GM18519 (cell line): ENCODE data around the gene SNED1.

Experiments
- ATAC-seq: cut with Tn5 transposase; IDR thresholded peaks from one replicate; pipeline ENCODE4 v1.9.1; 2021; ENCODE audit warnings: mild to moderate bottlenecking, moderate library complexity; ENCODE audit not compliant: unreplicated experiment, low FRiP score

The SNED1 gene

DNA sequence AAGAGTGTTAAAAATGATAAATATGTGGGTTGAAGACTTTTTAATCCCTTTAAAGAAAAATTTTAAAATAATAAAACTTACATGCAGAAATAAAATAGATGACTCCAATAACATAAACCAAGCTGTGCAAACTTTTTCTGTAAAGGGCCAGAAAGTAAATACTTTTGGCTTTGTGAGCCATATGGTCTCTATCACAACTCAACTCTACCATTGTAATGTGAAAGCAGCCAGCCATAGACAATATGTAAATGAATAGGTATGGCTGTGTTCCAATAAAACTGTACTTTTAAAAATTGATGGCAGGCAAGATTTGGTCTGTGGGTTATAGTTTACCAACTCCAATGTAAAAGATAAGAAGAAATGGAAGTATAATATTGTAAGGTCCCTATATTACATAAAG is 45.2 kb downstream of the SNED1 start:
- ATAC-seq: no peak

DNA sequence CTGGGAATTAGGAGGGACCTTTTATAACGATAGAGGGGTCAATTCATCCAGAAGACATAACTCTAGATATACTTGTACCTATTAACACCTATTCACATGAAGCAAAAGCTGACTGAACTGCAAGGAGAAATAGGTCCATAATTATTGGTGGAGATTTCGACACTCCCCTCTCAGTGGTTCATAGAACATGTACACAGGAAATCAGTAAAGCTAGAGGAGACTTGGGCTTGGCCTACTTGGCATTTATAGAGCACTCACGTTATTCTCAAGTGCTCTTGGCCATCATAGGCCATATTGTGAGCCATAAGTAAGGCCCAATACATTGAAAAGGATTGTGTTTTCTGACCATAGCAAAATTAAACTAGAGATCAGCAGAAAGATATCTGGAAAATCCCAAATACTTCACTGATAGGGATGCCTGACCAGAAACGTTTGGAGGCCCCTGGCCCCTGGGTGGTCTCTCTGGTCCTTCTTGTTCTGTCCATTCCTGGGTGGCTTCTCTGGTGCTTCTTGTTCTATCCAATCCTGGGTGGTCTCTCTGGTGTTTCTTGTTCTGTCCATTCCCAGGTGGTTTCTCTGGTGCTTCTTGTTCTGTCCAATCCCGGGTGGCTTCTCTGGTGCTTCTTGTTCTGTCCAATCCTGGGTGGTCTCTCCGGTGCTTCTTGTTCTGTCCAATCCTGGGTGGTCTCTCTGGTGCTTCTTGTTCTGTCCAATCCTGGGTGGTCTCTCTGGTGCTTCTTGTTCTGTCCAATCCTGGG is 49.0 kb downstream of the SNED1 start:
- ATAC-seq: no peak

DNA sequence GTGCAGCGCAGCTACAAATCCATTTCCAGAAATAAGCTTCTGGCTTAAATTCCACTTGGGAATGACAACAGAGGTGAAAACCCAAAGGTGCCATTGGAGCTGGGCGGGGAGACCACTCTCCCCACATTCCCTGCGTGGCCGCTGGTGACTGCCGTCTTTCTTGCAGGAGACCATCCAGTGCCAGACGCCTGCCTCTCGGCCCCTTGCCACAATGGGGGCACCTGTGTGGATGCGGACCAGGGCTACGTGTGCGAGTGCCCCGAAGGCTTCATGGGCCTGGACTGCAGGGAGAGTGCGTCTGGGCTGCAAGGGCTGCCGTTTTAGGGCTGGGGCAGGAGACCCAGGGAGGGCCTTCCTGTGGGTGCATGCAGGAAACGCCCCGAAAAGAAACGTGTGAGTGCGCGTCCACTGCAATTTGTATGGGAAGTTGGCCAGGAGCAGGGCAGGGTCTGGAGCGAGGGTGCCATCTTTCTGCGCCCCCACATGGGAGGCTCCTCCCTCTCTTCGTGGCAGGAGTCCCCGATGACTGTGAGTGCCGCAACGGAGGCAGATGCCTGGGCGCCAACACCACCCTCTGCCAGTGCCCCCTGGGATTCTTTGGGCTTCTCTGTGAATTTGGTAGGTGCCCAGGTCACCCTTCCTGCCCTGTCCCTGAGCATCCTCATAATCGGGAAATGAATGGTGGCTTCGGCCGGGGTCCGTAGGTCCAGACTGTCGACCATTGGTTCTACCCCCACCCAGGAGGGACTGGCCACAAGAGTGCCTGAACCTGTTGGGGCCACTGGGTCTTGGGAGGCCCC is 49.9 kb downstream of the SNED1 start:
- no peak for ATAC-seq

DNA sequence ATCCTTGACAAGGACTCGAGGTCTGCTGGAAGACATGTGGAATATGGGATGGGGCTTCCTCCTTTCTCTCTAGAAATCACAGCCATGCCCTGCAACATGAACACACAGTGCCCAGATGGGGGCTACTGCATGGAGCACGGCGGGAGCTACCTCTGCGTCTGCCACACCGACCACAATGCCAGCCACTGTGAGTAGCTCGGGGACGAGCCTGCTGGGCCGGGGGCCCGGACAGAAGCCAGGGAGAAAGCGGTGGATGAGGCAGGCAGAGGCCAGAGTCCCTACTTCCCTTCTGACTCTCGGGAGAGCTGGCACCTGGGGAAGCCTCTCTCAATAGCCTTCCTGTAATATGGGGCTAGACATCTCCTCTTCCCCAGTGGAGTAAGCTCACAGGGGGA is 50.5 kb downstream of the SNED1 start:
- no peak for ATAC-seq

DNA sequence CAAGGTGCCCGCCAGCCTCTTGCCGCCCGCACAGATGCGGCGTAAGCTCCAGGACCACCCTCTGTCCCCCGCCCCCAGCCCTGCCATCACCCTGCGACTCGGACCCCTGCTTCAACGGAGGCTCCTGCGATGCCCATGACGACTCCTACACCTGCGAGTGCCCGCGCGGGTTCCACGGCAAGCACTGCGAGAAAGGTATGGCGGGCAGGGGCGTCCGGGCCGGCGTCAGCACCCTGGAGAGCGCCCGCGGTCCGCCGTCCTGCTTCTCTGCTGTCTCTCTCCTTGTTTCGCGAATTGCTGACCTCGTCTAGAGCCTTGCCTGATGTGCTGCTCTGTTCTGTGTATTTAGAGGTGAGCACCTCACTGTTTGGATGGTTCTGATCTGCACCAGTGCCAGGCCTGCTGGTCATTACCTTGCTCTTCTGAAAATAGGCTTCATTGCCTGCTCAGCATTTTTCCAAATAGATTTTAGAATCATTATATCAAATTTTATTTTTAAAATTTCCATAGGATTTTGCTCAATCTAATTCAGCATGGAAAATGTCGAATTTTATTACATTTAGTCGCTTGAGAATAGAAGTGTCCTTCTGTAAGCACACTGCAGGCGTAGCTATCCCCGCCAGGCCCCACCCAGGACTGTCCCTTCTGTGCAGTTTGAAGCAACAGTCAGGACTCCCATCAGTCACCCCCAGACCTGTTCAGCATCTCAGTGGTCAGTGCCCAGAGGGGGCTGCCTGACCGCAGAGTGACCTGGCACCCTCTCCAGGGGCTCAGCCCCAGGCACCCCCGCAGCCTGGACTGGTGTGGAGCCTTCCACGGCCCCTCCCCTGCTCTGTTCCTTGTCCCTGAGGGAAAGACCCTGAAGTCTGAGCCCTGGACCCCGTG is 51.6 kb downstream of the SNED1 start:
- no peak for ATAC-seq

DNA sequence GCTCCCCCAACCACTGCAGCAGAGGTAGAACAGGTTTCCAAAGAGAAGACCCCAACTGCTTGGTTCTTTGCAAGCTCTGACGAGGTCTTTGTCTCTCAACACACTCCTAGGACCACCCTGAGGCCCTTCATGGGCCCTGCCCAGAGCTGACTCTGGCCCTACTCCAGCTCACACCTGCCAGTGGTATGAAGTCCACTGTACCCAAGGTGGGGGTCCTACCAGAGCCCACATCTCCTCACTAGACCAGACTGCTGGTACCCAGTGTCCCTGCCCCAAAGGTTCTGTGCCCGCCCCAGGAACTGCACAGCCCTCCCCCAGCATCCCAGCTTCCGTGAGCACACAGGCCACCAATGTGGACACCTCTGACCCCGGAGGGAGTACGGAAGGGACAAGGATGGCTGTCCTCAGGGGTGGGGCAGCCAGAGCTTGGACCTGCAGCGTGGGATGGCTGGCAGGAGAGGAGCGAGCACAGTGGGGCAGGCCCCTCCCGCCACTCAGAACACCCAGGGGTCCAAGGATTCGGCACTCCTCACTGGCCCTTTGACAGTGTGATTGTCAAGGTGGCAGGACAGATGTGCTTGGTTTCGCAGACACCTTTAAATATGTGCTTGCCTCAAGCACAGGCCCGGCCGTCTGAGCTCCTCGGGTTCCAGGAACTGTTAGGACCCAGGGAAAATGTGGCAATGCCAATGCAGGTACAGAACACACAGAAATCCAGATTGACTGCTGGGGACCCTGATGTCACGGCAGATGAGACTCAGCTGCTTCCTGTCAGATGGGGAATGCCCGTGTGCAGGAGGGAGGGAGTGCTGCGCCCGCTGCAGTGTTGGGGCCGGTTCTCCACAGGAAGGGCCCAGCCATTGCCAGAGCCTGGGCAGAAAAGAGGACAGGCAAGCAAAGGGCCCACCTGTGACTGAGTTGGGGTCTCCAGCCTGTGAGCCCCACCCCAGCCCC is 52.5 kb downstream of the SNED1 start:
- ATAC-seq: no peak

DNA sequence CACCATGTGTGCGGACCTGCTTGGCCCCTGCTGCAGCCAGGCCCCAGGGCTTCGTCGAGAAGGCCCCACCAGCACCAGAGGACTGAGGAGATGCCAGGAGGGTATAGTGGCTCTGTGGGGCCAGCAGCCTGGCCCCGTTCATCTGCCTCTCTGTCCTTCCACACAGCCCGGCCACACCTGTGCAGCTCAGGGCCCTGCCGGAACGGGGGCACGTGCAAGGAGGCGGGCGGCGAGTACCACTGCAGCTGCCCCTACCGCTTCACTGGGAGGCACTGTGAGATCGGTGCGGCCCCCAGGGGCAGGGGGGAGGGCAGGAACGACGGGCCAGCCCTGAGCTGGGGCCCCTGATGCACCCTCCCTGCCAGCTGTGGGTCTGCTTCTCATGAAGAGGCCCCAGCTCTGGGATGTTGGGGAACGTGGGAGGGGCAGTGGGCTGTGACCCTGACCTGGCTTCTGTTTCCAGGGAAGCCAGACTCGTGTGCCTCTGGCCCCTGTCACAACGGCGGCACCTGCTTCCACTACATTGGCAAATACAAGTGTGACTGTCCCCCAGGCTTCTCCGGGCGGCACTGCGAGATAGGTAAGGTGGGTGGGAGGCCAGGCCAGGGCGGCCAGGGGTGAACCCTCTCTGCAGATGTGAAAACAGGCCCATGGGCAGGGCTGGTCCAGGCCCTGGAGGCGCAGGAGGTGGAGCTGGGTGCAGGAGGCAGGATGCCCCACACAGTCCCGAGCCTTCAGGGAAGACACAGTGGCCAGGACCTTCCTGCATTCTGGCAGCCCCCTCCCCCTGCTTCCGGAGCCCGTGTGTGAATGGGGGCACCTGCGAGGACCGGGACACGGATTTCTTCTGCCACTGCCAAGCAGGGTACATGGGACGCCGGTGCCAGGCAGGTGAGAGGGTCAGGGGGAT is 53.4 kb downstream of the SNED1 start:
- ATAC-seq: no peak

DNA sequence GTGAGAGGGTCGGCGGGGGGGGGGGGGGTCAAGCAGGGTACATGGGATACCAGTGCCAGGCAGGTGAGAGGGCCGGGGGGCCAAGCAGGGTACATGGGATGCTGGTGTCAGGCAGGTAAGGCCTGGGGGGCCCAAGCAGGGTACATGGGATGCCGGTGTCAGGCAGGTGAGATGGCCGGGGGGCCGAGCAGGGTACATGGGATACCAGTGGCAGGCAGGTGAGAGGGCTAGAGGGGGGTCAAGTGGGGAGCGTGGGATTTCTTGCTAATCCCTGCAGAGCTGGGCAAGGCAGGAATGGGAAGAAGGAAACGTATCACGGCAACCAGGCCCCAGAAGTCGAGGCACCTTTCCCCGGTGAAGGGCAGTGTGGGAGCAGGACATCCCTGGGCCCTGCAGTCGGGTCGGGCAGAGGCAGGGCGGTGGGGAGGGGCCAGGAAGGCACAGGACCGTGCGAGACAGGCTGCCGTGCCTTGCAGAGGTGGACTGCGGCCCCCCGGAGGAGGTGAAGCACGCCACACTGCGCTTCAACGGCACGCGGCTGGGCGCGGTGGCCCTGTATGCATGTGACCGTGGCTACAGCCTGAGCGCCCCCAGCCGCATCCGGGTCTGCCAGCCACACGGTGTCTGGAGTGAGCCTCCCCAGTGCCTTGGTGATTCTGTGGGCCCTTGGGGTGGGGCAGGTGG is 54.4 kb downstream of the SNED1 start:
- no peak for ATAC-seq

DNA sequence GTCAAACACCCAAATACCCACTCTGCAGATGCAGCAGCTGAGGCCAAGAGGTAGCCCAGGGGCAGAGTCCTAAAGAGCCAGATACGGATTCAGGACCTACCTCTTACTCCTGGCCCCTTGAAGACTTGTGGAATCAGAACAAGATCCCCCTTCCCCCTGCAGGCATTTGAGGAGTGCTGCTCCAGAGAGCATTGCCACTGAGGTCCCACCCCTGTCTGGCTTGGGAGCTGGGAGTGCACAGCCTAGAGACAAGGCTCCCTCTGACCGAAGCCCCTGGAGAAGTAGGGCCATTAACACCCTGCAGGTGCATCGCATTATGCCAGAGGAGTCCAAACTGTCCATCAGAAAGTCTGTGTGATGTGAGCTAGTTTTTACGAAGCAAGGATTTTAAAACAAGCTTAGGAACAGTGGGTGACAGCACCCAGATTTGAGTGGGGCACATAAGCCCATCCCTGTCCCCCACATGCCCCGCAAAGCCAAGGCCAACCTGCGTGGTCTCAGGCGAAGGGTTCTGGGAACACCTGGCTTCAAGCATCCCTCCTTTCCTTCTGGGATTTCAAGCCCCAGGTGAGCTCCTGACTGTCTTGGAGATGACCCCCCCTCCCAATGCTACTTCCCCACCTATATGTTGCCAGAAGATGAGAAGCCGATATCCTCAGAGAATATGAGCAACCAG is 55.3 kb downstream of the SNED1 start:
- no peak for ATAC-seq

DNA sequence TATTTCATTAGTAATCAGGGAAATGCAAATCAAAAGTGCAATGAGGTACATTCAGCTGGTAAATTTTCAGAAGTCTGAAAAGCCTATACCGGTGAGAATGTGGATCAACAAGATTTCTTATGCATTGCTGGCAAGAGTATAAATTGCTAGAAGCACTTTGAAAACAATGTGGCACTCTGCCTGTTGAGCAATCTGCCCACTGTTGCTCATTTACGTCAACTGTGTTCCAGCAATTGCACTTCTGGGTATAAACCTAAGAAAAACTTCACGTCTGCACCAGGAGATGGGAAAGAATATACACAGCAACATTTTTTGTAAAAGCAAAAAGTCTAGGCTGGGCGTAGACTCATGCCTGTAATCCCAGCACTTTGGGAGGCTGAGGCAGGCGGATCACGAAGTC is 62.9 kb downstream of the SNED1 start:
- no peak for ATAC-seq

DNA sequence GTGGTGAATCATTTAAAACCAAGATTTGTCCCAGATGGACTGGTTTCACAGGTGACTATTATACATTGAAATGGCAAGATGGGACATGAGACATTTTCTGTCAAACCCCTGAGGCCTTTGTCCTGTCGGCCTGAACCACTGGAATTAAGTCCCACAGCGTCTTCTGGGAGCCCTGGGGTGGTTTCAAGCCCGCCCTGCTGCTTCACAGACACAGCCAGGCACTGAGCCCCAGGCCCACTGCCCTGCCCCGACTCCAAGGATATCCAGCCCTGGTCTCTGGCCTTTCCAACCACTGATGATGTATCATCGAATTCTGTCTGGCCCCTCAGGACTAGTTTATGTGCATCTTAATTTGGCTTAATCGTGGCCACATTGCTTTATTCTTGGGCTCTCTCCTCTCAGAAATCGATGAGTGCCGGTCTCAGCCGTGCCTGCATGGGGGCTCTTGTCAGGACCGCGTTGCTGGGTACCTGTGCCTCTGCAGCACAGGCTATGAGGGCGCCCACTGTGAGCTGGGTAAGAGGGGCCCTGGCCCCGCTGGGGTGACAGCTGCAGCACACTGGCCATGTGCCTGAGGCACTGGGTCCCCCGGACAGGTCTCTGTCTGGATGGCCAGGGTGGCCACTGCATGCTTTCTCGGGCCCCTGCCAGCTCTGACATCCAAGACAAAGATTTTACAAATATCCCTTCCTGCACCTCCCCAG is 64.1 kb downstream of the SNED1 start:
- ATAC-seq: no peak

DNA sequence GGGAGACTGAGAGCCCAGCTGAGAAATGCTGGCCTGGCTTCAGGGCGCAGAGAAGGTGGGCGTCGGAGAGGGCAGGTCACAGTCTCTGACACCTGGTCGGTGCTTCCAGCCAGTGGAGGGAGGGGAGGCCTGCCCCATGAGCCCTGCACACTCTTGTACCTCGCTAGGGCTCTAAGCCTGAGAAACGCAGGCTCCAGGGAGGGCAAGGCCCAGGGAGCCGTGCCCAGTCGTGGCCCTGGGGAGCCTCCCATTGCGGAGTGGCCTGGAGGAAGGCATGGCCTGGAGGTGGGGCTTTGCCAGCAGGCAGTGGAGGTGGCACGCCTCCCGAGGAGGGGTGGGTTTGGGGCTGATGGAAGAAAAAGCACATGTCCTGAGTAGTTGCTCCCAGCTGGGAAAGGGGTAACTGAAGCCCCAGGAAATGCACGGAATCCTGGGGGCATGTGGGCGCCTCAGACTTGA is 64.7 kb downstream of the SNED1 start:
- no peak for ATAC-seq

DNA sequence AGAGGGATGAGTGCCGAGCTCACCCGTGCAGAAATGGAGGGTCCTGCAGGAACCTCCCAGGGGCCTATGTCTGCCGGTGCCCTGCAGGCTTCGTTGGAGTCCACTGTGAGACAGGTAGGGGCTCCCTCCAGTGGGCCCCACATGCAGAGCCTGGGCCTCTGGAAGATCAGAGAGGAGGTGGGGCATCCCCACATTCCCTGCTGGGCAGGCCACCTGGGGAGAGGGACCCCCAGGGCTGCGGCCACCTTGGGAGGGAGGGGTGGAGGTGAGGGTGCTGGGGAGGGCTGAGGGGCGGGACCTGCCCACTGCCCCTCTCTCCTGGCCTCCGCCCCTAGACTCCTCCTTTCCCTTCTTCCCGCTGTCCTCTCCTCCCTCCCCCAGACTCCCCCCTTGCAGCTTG is 65.2 kb downstream of the SNED1 start:
- no peak for ATAC-seq

DNA sequence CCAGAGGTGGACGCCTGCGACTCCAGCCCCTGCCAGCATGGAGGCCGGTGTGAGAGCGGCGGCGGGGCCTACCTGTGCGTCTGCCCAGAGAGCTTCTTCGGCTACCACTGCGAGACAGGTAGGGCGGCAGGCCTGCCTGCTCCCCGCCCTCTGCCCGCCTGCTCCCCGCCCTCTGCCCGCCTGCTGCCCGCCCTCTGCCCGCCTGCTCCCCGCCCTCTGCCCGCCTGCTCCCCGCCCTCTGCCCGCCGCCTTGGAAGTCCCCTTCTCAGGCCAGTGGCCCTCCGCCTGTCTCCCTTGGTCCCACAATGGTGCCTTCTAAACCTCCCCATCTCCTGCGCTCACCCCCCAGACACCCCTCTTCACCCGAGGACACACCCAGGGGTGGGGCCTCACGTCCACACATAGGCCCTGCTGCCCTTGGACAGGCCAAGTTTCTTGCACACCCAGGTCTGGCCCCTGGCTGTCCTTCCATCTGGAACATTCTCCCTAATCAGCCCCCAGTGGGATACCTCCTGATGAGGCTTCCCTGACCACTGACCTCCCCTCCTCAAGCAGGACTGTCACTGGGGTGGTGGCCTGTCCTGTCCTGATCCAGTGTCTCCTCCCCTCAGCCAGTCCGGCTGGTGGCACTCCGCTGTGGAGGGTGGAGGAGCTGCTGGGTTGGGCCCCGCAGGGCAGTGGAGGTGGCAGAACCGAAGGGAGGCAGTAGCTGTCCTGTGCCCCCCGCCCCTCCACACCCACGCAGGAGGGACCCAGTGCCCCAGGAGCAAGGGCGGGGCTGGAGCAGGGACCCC is 65.8 kb downstream of the SNED1 start:
- no peak for ATAC-seq

DNA sequence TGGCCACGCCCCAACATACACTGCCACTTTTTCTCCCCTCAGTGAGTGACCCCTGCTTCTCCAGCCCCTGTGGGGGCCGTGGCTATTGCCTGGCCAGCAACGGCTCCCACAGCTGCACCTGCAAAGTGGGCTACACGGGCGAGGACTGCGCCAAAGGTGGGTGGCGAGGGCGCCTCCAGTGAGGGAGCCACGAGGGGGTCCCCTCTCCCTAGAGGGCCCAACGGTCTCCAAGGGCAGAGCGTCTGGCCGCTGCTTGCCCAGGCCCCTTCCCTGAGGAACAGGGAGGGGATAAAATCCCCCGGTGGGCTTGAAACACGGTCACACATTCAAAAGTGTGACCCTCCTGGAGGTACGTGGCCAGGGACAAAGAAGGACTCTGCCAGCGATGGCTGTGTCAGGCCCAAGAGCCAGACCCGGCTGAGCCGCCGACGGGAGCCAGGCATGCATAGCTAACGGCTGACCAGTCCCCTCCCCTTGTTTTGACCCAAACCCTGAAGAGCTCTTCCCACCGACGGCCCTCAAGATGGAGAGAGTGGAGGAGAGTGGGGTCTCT is 66.5 kb downstream of the SNED1 start:
- no peak for ATAC-seq

DNA sequence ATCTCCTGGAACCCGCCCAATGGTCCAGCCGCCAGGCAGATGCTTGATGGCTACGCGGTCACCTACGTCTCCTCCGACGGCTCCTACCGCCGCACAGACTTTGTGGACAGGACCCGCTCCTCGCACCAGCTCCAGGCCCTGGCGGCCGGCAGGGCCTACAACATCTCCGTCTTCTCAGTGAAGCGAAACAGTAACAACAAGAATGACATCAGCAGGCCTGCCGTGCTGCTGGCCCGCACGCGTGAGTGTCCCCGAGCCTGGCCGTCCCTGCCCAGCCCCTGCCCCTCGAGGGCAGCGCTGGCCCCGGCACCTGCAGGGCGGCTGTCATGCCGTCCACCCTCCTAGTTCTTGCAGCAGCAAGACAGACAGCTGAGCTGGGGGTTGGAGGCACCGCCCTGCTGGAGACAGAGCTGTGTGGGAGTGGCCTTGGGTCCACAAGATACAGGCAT is 67.0 kb downstream of the SNED1 start:
- no peak for ATAC-seq
